Activated CD8-positive, alpha-beta memory T cell treated with anti-CD3 and anti-CD28 coated beads, Interleukin-2, amount 50 U/mL, for 24 hours (primary cell): ENCODE data around the gene NKAIN4.

ENCODE experiments used
- DNase-seq: peaks from one replicate; pipeline ENCODE4 v3.0.0-alpha.2; 2020; ENCODE audit errors: extremely low read depth

Gene NKAIN4

GRCh38 chr20:63192721-63193120, 61.5 kb downstream of the NKAIN4 start:
- no peak for DNase-seq

GRCh38 chr20:63191400-63191799, 62.9 kb downstream of the NKAIN4 start:
- no peak for DNase-seq

GRCh38 chr20:63190828-63191227, 63.4 kb downstream of the NKAIN4 start:
- DNase-seq, result no peak
